CD4-positive, alpha-beta T cell (primary cell): ENCODE results near the gene KRTDAP. TPM values are rescaled to one million over a fixed set of nuclear protein-coding genes. Genes with fewer than 3 reads are reported as not detected.

Experiments
- ATAC-seq: fragments of 200-7000 bp; cut with Tn5 transposase; one replicate; pipeline ENCODE4 v1.10.0; 2022; ENCODE audit warnings: mild to moderate bottlenecking; ENCODE audit not compliant: poor library complexity
- CTCF ChIA-PET: fragments of 350-600 bp; sonication (Branson Sonifier 250); formaldehyde crosslinking; loops from one replicate; lab custom pipeline; 2021; ENCODE audit warnings: antibody characterized with exemption, inconsistent platforms; lab: Charles Lee
- POLR2A ChIA-PET: fragments of 350-600 bp; sonication (Branson Sonifier 250); formaldehyde crosslinking; loops from one replicate; lab custom pipeline; 2021; ENCODE audit warnings: antibody characterized with exemption, inconsistent platforms; lab: Charles Lee
- DNase-seq, 14 experiments: peaks; one replicate each; pipeline ENCODE4 v3.0.0-alpha.2; 2013 to 2020; ENCODE audit warnings: mixed read lengths in 2 of 14
- H3K27ac ChIP-seq, 2 donors: one replicate each; pipeline versions ENCODE4 v1.5.1 to v1.7.0; 2013; ENCODE audit warnings: low read length in 2 of 2, low read depth in 1 of 2, mild to moderate bottlenecking in 1 of 2
- H3K27me3 ChIP-seq, 2 experiments: 1 replicate in 1 of 2; 2 replicates in 1 of 2; pipeline versions ENCODE4 v1.6.1 to v1.7.0; 2013; ENCODE audit warnings: low read length in 2 of 2, control low read depth in 1 of 2, mild to moderate bottlenecking in 1 of 2, moderate library complexity in 1 of 2; ENCODE audit not compliant: insufficient read depth in 2 of 2, control insufficient read depth in 1 of 2
- H3K36me3 ChIP-seq: one replicate; pipeline ENCODE4 v1.6.1; 2013; ENCODE audit warnings: low read length, control low read depth; ENCODE audit not compliant: insufficient read depth
- H3K4me1 ChIP-seq: one replicate; pipeline ENCODE4 v1.6.1; 2013; ENCODE audit warnings: low read length, control low read depth; ENCODE audit not compliant: insufficient read depth
- H3K4me3 ChIP-seq: one replicate; pipeline ENCODE4 v1.5.1; 2013; ENCODE audit warnings: mild to moderate bottlenecking, low read length, moderate library complexity
- H3K9me3 ChIP-seq, 2 experiments: 1 replicate in 1 of 2; 2 replicates in 1 of 2; pipeline versions ENCODE4 v1.6.1 to v1.7.0; 2013; ENCODE audit warnings: low read length in 2 of 2, mild to moderate bottlenecking in 2 of 2, control low read depth in 1 of 2, moderate library complexity in 1 of 2; ENCODE audit not compliant: control insufficient read depth in 1 of 2, insufficient read depth in 1 of 2
- H3K27ac Mint-ChIP-seq: one replicate; pipeline ENCODE4 v1.8.0; 2020; ENCODE audit warnings: mixed read lengths
- H3K27me3 Mint-ChIP-seq: one replicate; pipeline ENCODE4 v1.8.0; 2021; ENCODE audit warnings: mixed read lengths
- H3K36me3 Mint-ChIP-seq: one replicate; pipeline ENCODE4 v1.8.0; 2021; ENCODE audit warnings: low read depth, mixed read lengths
- H3K4me1 Mint-ChIP-seq: one replicate; pipeline ENCODE4 v1.8.0; 2021; ENCODE audit warnings: low read depth, mixed read lengths
- H3K4me3 Mint-ChIP-seq: one replicate; pipeline ENCODE4 v1.8.0; 2020; ENCODE audit warnings: mild to moderate bottlenecking, mixed read lengths
- H3K9me3 Mint-ChIP-seq: one replicate; pipeline ENCODE4 v1.8.0; 2020; ENCODE audit warnings: mixed read lengths
- intact Hi-C, 2 experiments: fragments of 100-400 bp; cut with DNase I in 1 of 2; cut with micrococcal nuclease in 1 of 2; formaldehyde crosslinking; loops; one replicate each; pipeline versions ENCODE4 v1.15.1 to v1.9.0; 2023 to 2025; cut with DNase I, micrococcal nuclease
- total RNA-seq, 174 experiments: library from RNA in 2 of 174; stranded (reverse) in 2 of 174; gene quantifications; one replicate each; pipeline ENCODE4 v1.2.3 and lab custom pipeline; 2021 to 2026
- TF ChIP-seq, protein P1 (sequence below): fragments of 200-600 bp; IDR thresholded peaks from one replicate; pipeline ENCODE4 v1.8.0; 2022; ENCODE audit warnings: antibody characterized with exemption, mild to moderate bottlenecking

KRTDAP gene
- total RNA-seq, 2 experiments from 2014 or later = not detected

DNA sequence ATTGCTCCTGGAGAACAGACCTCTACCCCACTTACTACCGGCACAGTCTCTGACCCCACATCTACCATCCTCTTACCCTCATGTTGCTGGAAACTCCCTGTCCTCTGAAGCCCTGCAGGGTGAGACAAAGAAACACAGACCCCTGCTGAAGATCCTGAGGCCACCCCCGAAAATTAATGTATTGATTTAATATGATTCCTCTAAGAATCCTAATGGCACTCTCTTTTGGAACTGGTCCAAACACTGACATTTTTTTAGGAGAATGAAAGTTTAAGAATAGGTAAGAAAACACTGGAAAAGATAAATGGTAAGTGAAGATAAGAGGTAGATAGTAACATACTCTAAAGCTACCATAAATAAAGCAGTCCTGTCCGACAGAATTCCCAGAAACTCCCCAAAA, 17.9 kb upstream of the KRTDAP start:
- ATAC-seq (no peak), DNase-seq (no peak)
- POLR2A ChIA-PET = no interaction called here
- Mint-ChIP-seq H3K4me3 (no peak overlapping the region), H3K27me3 (peaks cover 78% of the 10 kb centered on the region), H3K36me3 (no peaks in the 10 kb centered on the region), H3K4me1 (peaks cover 17% of the 10 kb centered on the region), H3K27ac (no peak overlapping the region), H3K9me3 (no peaks in the 10 kb centered on the region)
- TF ChIP-seq, protein P1, sequence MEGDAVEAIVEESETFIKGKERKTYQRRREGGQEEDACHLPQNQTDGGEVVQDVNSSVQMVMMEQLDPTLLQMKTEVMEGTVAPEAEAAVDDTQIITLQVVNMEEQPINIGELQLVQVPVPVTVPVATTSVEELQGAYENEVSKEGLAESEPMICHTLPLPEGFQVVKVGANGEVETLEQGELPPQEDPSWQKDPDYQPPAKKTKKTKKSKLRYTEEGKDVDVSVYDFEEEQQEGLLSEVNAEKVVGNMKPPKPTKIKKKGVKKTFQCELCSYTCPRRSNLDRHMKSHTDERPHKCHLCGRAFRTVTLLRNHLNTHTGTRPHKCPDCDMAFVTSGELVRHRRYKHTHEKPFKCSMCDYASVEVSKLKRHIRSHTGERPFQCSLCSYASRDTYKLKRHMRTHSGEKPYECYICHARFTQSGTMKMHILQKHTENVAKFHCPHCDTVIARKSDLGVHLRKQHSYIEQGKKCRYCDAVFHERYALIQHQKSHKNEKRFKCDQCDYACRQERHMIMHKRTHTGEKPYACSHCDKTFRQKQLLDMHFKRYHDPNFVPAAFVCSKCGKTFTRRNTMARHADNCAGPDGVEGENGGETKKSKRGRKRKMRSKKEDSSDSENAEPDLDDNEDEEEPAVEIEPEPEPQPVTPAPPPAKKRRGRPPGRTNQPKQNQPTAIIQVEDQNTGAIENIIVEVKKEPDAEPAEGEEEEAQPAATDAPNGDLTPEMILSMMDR = no peak
- Histone ChIP-seq H3K4me3 (no peak overlapping the region), H3K9me3 (peaks cover 0 to 3% of the 10 kb centered on the region in 2 experiments), H3K27ac (no peak overlapping the region), H3K27me3 (peaks cover 26 to 28% of the 10 kb centered on the region in 2 experiments), H3K4me1 (peaks cover 20% of the 10 kb centered on the region), H3K36me3 (no peaks in the 10 kb centered on the region)
- intact Hi-C loops = no loop called here
- CTCF ChIA-PET = no interaction called here

DNA sequence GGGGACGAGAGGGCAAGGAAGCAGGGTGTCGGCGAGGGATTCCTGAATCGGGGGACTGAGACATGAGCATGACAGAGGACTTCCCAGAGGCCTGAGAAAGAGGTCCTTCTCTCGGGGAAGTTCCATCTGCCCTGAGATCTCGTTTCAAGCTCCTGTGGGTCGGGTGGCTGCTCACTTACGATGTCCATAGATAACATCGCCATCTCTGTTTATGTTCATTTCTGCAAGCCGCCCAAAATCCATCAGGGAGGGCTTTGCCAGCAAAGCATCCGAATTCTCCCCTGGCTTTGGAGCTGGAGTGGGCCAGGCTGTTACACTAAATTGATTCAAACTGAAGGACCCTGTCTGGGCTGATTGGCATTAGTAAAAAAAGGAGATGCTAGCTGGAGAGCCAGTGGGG, 17.3 kb upstream of the KRTDAP start:
- DNase-seq (no peak), ATAC-seq (no peak)
- peaks cover 75% of the 10 kb centered on the region for H3K27me3 Mint-ChIP-seq
- no peaks in the 10 kb centered on the region for H3K36me3 Mint-ChIP-seq
- H3K4me1 Mint-ChIP-seq = peaks cover 17% of the 10 kb centered on the region
- ChIA-PET CTCF (no interaction called here), POLR2A (no interaction called here)
- peaks cover 0 to 3% of the 10 kb centered on the region in 2 experiments for H3K9me3 ChIP-seq
- peaks cover 20% of the 10 kb centered on the region for H3K4me1 ChIP-seq
- no peak overlapping the region for H3K27ac ChIP-seq
- H3K4me3 ChIP-seq = no peak overlapping the region
- H3K4me3 Mint-ChIP-seq = no peak overlapping the region
- H3K36me3 ChIP-seq = no peaks in the 10 kb centered on the region
- no peaks in the 10 kb centered on the region for H3K9me3 Mint-ChIP-seq
- TF ChIP-seq, protein P1 = no peak
- no peak overlapping the region for H3K27ac Mint-ChIP-seq
- H3K27me3 ChIP-seq = peaks cover 26% of the 10 kb centered on the region in 2 experiments
- intact Hi-C loops = no loop called here

DNA sequence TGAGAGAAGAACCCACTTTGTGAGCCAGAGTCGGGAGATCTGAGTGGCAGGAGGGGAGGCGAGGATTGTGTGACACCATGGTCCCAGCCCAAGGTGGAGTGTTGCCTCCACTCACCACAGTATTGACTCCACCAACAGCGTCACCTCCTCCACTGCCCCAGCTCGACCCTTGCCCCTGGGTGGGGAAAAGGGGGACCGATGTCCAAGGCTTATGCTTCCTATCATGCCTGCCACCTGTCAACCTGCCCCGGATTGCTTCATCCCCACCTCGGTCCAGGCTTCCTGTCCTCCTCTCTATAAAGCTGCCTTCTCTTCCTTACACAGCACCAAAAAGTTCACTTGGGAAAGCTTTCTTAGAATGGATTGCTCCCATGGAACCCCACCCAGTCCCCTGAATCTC, 15.7 kb upstream of the KRTDAP start:
- ATAC-seq (no peak), DNase-seq (no peak)
- H3K9me3 ChIP-seq = peaks cover 0 to 3% of the 10 kb centered on the region in 2 experiments
- H3K27ac Mint-ChIP-seq = no peak overlapping the region
- ChIA-PET CTCF (interaction anchor here (0.6 to 1.3 kb wide), 2 partner anchors 11 to 98 kb away, joined by 3 read pairs; no protein-coding TSS in a partner anchor), POLR2A (no interaction called here)
- H3K4me3 ChIP-seq = no peak overlapping the region
- H3K36me3 Mint-ChIP-seq = no peaks in the 10 kb centered on the region
- peaks cover 21 to 26% of the 10 kb centered on the region in 2 experiments for H3K27me3 ChIP-seq
- H3K36me3 ChIP-seq = no peaks in the 10 kb centered on the region
- H3K4me1 ChIP-seq = peaks cover 25% of the 10 kb centered on the region
- TF ChIP-seq, protein P1 = no peak
- H3K4me3 Mint-ChIP-seq = no peak overlapping the region
- intact Hi-C loops = no loop called here
- H3K4me1 Mint-ChIP-seq = peaks cover 17% of the 10 kb centered on the region
- H3K27me3 Mint-ChIP-seq = peaks cover 63% of the 10 kb centered on the region
- H3K9me3 Mint-ChIP-seq = no peaks in the 10 kb centered on the region
- H3K27ac ChIP-seq = no peak overlapping the region
